Measurements from ENCODE around the gene POU6F2.

The POU6F2 gene

GRCh38 chr7:39073432-39073831, 95.7 kb downstream of the POU6F2 start:
- peak; percentile 70 for DNase-seq

- DNase-seq: no peak
These were observed 97.5 kb downstream of the POU6F2 start for GRCh38 chr7:39075210-39075609.

- DNase-seq: no peak
These were observed 106.1 kb downstream of the POU6F2 start for GRCh38 chr7:39083781-39084180.

- DNase-seq: peak; percentile 11
These were observed 106.6 kb downstream of the POU6F2 start for GRCh38 chr7:39084349-39084748.

- no peak for DNase-seq
These were observed 107.5 kb downstream of the POU6F2 start for GRCh38 chr7:39085189-39085588.

GRCh38 chr7:39085590-39086049, 107.9 kb downstream of the POU6F2 start:
- peak; percentile 70 for DNase-seq

GRCh38 chr7:39086638-39087360, 109.1 kb downstream of the POU6F2 start:
- DNase-seq: peak; percentile 9

- DNase-seq: peak; percentile 8
These were observed 111.3 kb downstream of the POU6F2 start for GRCh38 chr7:39088730-39089593.

- DNase-seq: no peak
These were observed 113.4 kb downstream of the POU6F2 start for GRCh38 chr7:39091145-39091544.

GRCh38 chr7:39091774-39092173, 114.1 kb downstream of the POU6F2 start:
- no peak for DNase-seq

GRCh38 chr7:39094731-39095130, 117.0 kb downstream of the POU6F2 start:
- DNase-seq: no peak

GRCh38 chr7:39095875-39096619, 118.3 kb downstream of the POU6F2 start:
- DNase-seq: peak; percentile 83

GRCh38 chr7:39098506-39098905, 120.8 kb downstream of the POU6F2 start:
- DNase-seq: no peak

GRCh38 chr7:39099146-39099545, 121.4 kb downstream of the POU6F2 start:
- no peak for DNase-seq

GRCh38 chr7:39100270-39100669, 122.6 kb downstream of the POU6F2 start:
- DNase-seq: no peak

GRCh38 chr7:39102234-39102633, 124.5 kb downstream of the POU6F2 start:
- DNase-seq: no peak

GRCh38 chr7:39105720-39106119, 128.0 kb downstream of the POU6F2 start:
- DNase-seq: no peak

GRCh38 chr7:39125846-39126245, 148.1 kb downstream of the POU6F2 start:
- no peak for DNase-seq

- DNase-seq: no peak
These were observed 149.3 kb downstream of the POU6F2 start for GRCh38 chr7:39127058-39127457.

- DNase-seq: no peak
These were observed 150.7 kb downstream of the POU6F2 start for GRCh38 chr7:39128287-39128843.

GRCh38 chr7:39130274-39130673, 152.6 kb downstream of the POU6F2 start:
- peak; percentile 22 for DNase-seq

GRCh38 chr7:39130857-39131526, 153.3 kb downstream of the POU6F2 start:
- peak; percentile 26 for DNase-seq

All from NCI-H2227 treated with DMSO at 0.1 percent for 48 hours (cell line).